Measurements from ENCODE around the gene HMX1. TPM values are rescaled to one million over a fixed set of nuclear protein-coding genes. Genes with fewer than 3 reads are reported as not detected.

Gene HMX1
- total RNA-seq: not detected

GRCh38 chr4:8871417-8872401, at the start of gene HMX1:
Gene HMX1 (minus strand): TSS chr4:8871839. CDS start chr4:8871614, 225 bp downstream.
- Histone ChIP-seq H3K4me3 (ENCODE audit: low read length) (no peak within 1 kb of the TSS), H3K9me3 (ENCODE audit: low read depth, low read length) (no peaks in the 10 kb centered on the region), H3K27me3 (ENCODE audit: insufficient read depth, low read length) (peaks cover 74% of the 10 kb centered on the region), H3K4me1 (ENCODE audit: insufficient read depth, low read length) (no peaks in the 10 kb centered on the region)

- Histone ChIP-seq H3K4me3 (ENCODE audit: low read length) (no peak overlapping the region), H3K27me3 (ENCODE audit: insufficient read depth, low read length) (no peaks in the 10 kb centered on the region), H3K4me1 (ENCODE audit: insufficient read depth, low read length) (no peaks in the 10 kb centered on the region), H3K9me3 (ENCODE audit: low read depth, low read length) (no peaks in the 10 kb centered on the region)
Observed at GRCh38 chr4:8920969-8921368, 49.3 kb upstream of the HMX1 start.

GRCh38 chr4:8920289-8920965, 48.8 kb upstream of the HMX1 start:
- no peaks in the 10 kb centered on the region for H3K27me3 ChIP-seq (ENCODE audit: insufficient read depth, low read length)
- no peak overlapping the region for H3K4me3 ChIP-seq (ENCODE audit: low read length)
- no peaks in the 10 kb centered on the region for H3K4me1 ChIP-seq (ENCODE audit: insufficient read depth, low read length)
- H3K9me3 ChIP-seq (ENCODE audit: low read depth, low read length): no peaks in the 10 kb centered on the region

- Histone ChIP-seq H3K4me1 (ENCODE audit: insufficient read depth, low read length) (no peaks in the 10 kb centered on the region), H3K27me3 (ENCODE audit: insufficient read depth, low read length) (no peaks in the 10 kb centered on the region), H3K9me3 (ENCODE audit: low read depth, low read length) (no peaks in the 10 kb centered on the region), H3K4me3 (ENCODE audit: low read length) (no peak overlapping the region)
Observed at GRCh38 chr4:8919651-8920288, 48.1 kb upstream of the HMX1 start.

GRCh38 chr4:8917868-8918783, 46.5 kb upstream of the HMX1 start:
- H3K27me3 ChIP-seq (ENCODE audit: insufficient read depth, low read length): no peaks in the 10 kb centered on the region
- no peak overlapping the region for H3K4me3 ChIP-seq (ENCODE audit: low read length)
- H3K4me1 ChIP-seq (ENCODE audit: insufficient read depth, low read length): no peaks in the 10 kb centered on the region
- H3K9me3 ChIP-seq (ENCODE audit: low read depth, low read length): no peaks in the 10 kb centered on the region

GRCh38 chr4:8917321-8917811, 45.7 kb upstream of the HMX1 start:
- H3K27me3 ChIP-seq (ENCODE audit: insufficient read depth, low read length): no peaks in the 10 kb centered on the region
- H3K4me3 ChIP-seq (ENCODE audit: low read length): no peak overlapping the region
- no peaks in the 10 kb centered on the region for H3K9me3 ChIP-seq (ENCODE audit: low read depth, low read length)
- H3K4me1 ChIP-seq (ENCODE audit: insufficient read depth, low read length): no peaks in the 10 kb centered on the region

- no peaks in the 10 kb centered on the region for H3K9me3 ChIP-seq (ENCODE audit: low read depth, low read length)
- no peaks in the 10 kb centered on the region for H3K4me1 ChIP-seq (ENCODE audit: insufficient read depth, low read length)
- no peaks in the 10 kb centered on the region for H3K27me3 ChIP-seq (ENCODE audit: insufficient read depth, low read length)
- no peak overlapping the region for H3K4me3 ChIP-seq (ENCODE audit: low read length)
Observed at GRCh38 chr4:8916906-8917305, 45.3 kb upstream of the HMX1 start.

- Histone ChIP-seq H3K4me1 (ENCODE audit: insufficient read depth, low read length) (no peaks in the 10 kb centered on the region), H3K4me3 (ENCODE audit: low read length) (no peak overlapping the region), H3K9me3 (ENCODE audit: low read depth, low read length) (no peaks in the 10 kb centered on the region), H3K27me3 (ENCODE audit: insufficient read depth, low read length) (no peaks in the 10 kb centered on the region)
Observed at GRCh38 chr4:8916351-8916885, 44.8 kb upstream of the HMX1 start.

- Histone ChIP-seq H3K4me1 (ENCODE audit: insufficient read depth, low read length) (no peaks in the 10 kb centered on the region), H3K27me3 (ENCODE audit: insufficient read depth, low read length) (no peaks in the 10 kb centered on the region)
Observed at GRCh38 chr4:8915201-8916200, 43.9 kb upstream of the HMX1 start.

GRCh38 chr4:8914461-8915171, 43.0 kb upstream of the HMX1 start:
- Histone ChIP-seq H3K4me1 (ENCODE audit: insufficient read depth, low read length) (no peaks in the 10 kb centered on the region), H3K27me3 (ENCODE audit: insufficient read depth, low read length) (no peaks in the 10 kb centered on the region), H3K4me3 (ENCODE audit: low read length) (no peak overlapping the region), H3K9me3 (ENCODE audit: low read depth, low read length) (no peaks in the 10 kb centered on the region)

More at GRCh38 chr4:8915201-8916200, 43.9 kb upstream of the HMX1 start:
- Histone ChIP-seq H3K9me3 (ENCODE audit: low read depth, low read length) (no peaks in the 10 kb centered on the region), H3K4me3 (ENCODE audit: low read length) (no peak overlapping the region)

GRCh38 chr4:8913858-8914460, 42.3 kb upstream of the HMX1 start:
- Histone ChIP-seq H3K9me3 (ENCODE audit: low read depth, low read length) (no peaks in the 10 kb centered on the region), H3K4me1 (ENCODE audit: insufficient read depth, low read length) (no peaks in the 10 kb centered on the region), H3K4me3 (ENCODE audit: low read length) (no peak overlapping the region), H3K27me3 (ENCODE audit: insufficient read depth, low read length) (no peaks in the 10 kb centered on the region)

GRCh38 chr4:8913121-8913857, 41.6 kb upstream of the HMX1 start:
- no peaks in the 10 kb centered on the region for H3K9me3 ChIP-seq (ENCODE audit: low read depth, low read length)
- H3K4me1 ChIP-seq (ENCODE audit: insufficient read depth, low read length): no peaks in the 10 kb centered on the region
- no peak overlapping the region for H3K4me3 ChIP-seq (ENCODE audit: low read length)
- H3K27me3 ChIP-seq (ENCODE audit: insufficient read depth, low read length): no peaks in the 10 kb centered on the region
